Suppressor macrophage treated with lipopolysaccharide for 4 hours (primary cell): ENCODE data around the gene ARFIP2.

ENCODE experiments used
- DNase-seq: peaks from one replicate; pipeline ENCODE4 v3.0.0-alpha.2; 2020

ARFIP2 gene

GRCh38 chr11:6481924-6482275 lies 769 bp upstream of the ARFIP2 start:
- DNase-seq: no peak

- DNase-seq: no peak
Observed at GRCh38 chr11:6480299-6480914, 724 bp downstream of the ARFIP2 start.

GRCh38 chr11:6476571-6476970 lies 4.6 kb downstream of the ARFIP2 start:
- DNase-seq: no peak

DNA sequence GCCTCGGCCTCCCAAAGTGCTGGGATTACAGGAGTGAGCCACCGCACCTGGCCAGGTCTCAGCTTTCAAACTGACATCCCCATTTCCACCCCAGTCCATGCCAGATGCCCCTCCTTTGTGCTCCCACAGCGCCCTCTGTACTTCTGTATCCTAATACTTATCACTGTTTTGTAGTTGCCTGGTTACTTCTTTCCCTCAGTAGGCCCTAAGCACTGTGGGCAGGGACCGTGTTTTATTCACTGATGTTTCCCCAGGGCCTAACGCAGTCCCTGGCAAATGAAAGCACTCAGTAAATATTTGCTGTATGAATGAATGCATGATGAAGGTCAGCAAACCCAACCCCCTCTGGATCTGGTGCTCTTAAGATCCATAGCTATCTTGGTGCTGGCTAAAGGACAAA lies 5.2 kb downstream of the ARFIP2 start:
- DNase-seq: no peak

DNA sequence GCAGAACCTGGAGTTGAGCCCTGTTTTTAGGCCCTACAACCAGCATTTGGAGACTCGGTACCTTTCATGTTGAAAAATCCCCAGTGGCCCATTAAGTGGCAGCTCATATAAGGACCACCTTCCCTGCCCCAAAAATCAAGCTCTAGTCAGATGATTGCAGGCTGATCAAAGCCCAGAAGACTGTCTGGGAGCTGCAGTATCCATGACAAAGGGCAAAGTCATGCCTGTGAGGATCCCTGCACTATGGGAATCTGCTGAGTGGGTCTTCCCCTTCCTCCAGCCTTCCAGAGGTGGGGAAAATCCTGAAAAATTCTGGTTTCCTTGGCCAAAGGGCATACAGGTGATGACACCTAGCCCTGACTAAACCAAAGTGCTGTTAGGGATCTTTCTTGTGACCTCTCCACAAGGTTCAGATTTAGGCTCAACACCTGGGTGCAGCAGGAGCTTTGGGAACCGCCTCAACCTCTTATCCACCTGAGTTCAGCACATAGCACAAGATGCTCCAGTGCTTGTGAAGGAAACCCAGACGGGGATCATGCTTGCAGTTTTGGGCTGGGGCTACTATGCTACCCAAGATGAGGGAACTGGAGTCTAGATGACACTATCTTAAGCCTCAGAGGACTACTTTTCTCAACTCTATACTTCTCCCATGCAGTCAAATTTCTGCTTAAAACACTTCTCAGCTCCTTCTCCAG lies 6.2 kb downstream of the ARFIP2 start:
- no peak for DNase-seq

DNA sequence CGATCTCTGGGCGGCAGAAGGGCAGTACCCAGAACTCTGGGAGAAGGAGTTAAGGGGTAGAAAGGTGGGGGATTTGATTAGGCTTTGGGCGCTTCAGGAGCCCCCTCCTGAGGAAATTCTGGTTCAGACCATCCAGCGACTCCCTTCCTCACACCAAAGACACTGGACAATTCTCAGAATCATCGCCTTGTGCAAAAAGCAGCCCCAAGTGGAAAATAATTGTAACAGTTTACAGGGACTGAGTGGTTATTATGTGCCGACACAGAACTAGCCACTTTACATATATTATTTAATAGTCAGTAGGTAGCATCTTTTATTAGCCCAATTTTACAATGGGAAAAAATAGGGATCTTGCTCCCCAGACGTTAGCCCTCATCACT lies 6.7 kb downstream of the ARFIP2 start:
- no peak for DNase-seq

DNA sequence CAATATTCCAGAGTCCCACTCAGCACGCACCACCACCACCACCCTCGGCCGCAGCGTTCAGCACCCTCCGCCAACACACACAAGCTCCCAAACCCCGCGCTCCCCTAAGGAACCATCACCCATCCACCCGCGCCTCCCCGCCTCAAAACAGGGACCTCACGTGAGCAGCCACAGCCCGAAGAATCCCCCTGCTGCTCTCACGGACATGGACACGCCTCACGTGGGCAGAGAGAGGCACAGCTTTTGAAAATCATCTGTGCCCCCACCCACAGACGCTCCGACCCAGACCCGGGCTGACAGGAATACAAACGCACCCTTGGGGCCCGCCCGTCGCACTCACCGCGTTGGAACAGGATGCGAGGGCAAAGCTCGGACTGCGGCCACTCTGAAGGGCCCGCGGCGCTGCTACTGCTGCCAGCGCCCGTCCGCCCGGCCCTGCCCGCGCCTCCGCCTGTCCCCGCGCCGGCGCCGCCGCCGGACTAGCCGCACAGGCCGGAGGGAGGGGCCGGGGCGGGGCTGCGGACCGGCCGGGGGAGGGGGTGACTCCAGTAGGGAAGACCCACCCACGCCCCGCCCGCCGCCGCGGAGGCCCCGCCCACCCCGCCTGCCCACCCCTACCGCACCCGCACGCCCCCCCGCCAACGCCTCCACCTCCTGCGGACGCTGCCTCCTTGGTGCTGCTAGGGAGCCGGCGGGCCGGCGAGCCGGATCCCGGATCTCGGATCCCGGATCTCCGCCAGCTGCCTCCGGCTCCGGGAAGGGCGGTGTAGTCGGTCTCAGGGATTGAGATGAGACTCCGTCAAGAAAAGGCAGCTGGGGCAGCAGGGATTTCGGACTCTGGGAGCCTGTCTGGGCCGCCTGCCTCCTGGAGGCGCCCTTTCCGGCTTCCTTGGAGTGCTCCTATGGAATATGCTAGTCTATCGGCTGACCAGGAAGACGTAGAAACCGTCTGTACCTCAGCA lies 7.4 kb downstream of the ARFIP2 start, which contains the start of gene TRIM3:
TRIM3 (minus strand) TSS at position 491 of the 962 bp plus-strand sequence. CDS start 8,246 bp downstream, outside the sequence.
- peak; percentile 85 for DNase-seq

GRCh38 chr11:6472934-6473333 lies 8.2 kb downstream of the ARFIP2 start:
- no peak for DNase-seq

DNA sequence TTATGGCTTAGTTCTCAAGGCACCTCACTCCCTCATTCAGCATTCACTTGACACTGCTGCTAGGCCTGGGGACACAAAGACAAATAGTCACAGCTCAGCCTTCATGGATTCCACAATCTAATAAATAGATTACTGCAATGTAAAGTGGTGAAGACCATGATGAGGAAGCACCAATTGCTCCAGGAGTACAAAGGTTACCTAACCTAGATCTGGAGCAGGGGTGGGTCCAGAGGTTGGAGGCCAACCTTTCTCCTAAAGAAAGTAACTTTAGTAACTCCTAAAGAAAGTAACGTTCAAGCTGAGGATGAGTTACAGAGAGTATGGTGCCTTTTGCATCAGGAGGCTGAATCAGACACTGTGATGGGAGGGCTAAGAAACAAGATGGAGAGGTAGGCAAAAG lies 11.5 kb downstream of the ARFIP2 start:
- no peak for DNase-seq

DNA sequence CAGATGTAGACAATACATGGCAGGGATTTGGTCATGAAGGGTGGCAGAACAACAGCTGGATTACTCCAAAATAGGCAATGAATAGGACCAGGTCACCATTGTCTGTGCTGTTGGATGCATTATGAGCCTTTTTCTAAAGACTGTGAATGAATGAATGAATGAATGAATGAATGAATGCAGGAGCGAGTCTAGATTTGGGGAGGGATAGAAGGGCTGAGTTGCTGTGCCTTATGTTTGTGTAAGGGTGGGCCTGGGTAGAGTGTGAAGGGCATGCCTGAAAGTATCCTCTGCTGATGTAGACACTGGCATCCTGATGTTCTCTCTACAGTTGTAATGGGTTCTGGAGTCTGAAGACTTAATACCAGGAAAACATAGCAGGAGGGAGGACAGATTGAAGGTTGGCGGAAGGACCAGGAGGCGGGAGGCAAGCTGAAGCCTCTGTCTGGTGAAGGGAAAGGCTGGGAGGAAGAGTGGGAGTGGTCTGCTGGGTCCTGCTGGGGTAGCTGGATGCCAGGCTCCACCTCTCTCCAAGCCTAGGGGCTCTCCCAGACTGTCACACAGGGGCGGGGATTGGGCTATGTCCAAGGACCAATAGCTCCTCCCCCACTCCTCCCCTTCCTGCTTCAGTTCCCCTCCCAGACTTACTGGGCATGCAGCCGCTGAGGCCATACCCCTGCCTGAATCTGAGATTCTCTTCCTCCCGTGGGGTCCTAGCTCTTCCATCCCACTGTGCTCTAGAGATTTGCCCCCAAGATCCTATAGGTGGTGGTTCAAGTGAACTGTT lies 12.2 kb downstream of the ARFIP2 start:
- peak; percentile 89 for DNase-seq

- no peak for DNase-seq
Observed at GRCh38 chr11:6459099-6459450, 22.1 kb downstream of the ARFIP2 start.

DNA sequence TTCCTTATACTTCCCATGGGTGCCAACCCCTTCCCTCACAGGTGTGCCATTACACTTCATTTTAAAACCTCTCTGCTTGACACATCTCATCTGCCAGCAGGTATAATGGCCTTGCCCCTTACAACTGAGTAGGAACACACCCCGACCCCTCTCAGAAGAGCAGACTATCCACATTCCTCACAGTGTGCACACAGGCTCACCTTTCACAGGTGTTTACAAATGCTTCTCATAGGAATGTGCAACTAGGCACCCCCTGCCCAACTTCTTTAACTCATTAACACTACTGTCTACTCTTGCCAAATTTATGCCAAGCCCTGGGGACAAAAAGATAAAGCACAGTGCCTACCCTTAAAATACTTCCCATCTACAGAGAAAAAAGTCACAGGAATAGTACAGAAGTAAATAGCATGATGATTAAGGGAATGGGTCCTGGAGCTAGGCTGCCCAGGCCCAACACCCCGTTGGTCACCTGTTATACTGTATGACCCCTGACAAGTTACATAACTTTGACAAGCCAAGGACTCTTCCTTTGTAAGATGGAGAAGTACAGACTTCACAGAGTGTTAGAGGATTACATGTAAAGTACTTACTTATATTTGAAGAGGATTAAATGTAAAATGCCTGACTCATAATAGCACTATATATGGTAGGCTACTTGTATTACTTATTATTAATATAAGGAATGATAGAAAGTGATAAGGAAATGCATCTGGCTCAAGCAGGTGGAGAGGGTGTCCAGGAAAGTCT lies 22.6 kb downstream of the ARFIP2 start:
- DNase-seq: no peak

DNA sequence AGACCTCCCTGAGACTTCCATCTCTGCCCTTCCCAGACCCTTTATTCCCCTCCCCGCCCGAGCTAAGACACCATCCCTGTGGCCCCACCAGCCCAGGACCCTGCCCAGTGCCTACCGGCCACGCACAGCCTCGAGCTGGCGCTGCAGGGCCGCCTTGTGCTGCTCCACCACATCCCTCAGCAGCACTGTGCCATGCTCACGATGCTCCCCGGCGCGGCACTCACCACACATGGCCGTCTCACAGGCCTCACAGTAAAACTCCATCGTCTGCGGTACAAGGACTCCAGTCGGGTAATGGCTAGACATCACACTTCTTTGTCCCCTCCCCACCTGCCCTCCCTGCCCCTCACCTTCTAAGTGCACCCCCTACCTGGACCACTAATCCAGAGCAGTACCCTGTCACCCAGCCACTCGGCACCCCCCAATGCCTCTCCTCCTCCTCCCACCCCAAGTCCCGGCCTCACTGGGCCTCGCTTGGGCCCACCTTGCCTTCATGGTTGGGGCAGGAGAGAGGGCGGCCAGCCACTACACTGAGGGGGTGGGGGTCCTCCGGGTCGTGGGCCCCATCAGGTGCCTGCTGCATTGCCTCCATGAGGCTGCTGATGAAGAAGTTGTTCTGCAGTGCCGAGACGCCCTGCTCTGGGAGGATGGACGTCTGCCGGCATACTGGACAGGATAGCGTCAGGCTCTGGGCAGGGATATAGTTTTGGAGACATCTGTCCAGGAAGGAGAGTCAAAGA lies 23.4 kb downstream of the ARFIP2 start:
- no peak for DNase-seq

GRCh38 chr11:6456361-6457073 lies 24.6 kb downstream of the ARFIP2 start:
- DNase-seq: no peak

GRCh38 chr11:6455070-6455469 lies 26.1 kb downstream of the ARFIP2 start:
- no peak for DNase-seq

- DNase-seq: no peak
Observed at GRCh38 chr11:6453152-6453551, 28.0 kb downstream of the ARFIP2 start.

- DNase-seq: no peak
Observed at GRCh38 chr11:6452219-6452618, 28.9 kb downstream of the ARFIP2 start.

DNA sequence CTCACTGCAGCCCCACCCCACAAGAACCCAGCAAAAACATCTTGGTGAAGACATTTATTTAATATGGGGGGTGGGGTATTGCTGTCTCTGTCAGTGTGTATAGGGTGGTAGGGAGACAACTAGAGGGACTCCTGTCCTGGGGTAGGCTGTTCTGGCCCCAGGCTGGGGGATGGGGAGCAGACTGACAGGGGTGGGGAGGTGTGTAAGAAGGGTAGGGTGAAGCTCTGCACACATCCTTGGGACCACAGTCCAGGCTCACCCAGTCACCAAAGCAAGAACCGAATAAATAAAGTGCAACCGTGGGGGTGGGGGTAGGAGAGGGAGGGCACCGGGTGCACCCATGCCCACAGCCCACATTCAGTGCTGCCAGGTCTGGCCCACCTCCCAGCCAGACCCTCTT lies 32.6 kb downstream of the ARFIP2 start:
- no peak for DNase-seq

DNA sequence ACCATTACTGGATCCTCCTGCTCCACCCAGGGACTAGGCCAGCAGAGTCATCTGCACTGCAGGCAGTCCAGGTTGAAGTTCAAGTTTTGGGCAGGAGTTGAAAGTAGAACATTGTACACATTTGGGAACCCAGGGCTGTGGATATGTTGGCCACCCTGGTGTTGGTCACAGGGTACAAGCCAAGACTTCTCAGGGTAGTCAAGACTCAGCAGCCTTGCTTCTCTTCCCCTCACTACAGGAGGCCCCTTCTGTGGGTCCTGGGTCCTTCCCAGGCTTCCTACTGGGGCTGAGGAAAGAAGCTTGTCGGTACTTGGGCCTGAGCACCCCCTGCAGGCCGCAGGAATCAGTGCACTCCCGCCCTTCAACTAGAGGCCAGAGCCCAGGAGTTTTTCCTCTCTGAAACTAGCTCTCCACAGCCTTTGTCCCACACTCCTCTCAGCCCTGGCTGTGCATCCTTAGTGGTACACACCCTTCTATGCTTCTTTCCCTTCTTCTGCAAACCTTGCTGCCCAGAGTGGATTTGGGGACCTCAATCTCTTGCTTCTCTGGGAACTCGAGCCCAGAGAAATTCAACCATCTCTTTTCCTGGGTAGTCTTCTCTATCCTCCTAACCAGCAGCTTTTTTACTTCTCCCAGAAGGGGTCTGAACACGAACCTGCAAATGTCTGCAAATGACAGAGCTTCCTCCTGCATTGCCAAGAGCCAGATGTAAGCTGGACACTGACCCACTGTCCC lies 37.7 kb downstream of the ARFIP2 start:
- DNase-seq: peak; percentile 71

- DNase-seq: no peak
Observed at GRCh38 chr11:6442441-6442840, 38.7 kb downstream of the ARFIP2 start.
